ENCODE results near the gene ADAMTSL1.

- TF ChIP-seq TCF12 (IDR thresholded peaks at IDR 0.05; ENCODE audit: low read depth, low read length) (no peak), RAD21 (IDR thresholded peaks at IDR 0.05 in 1 of 2, conservative IDR thresholded peaks at IDR 0.05 in 1 of 2; ENCODE audit: low read depth in 2 of 2, low read length in 2 of 2) (no peak), CTCF (IDR thresholded peaks at IDR 0.05; ENCODE audit: control extremely low read depth in 1 of 3, insufficient read depth in 1 of 3, low read depth in 1 of 3, low read length in 3 of 3) (no peak), ATF3 (IDR thresholded peaks at IDR 0.05; ENCODE audit: insufficient read depth, low read depth, low read length) (no peak), EP300 (IDR thresholded peaks at IDR 0.05; ENCODE audit: borderline replicate concordance in 1 of 2, low read depth in 2 of 2, low read length in 2 of 2) (no peak), EZH2 (IDR thresholded peaks at IDR 0.05; ENCODE audit: low read depth, low read length, severe bottlenecking) (no peak)
Observed at GRCh38 chr9:18746631-18747030, 272.7 kb downstream of the ADAMTSL1 start.

Measured in H1 (cell line).